GM12875 (cell line): ENCODE data around the gene MTCL1.

Experiments
- H3K4me3 ChIP-seq: one replicate; pipeline ENCODE4 v1.5.1; 2011; ENCODE audit warnings: low read depth, low read length, control low read depth
- TF ChIP-seq, protein P1 (sequence below): IDR thresholded peaks from 2 replicates; pipeline ENCODE4 v1.5.1; 2011; ENCODE audit warnings: low read depth, mild to moderate bottlenecking, control low read depth, inconsistent platforms, low read length, moderate library complexity, borderline replicate concordance; ENCODE audit not compliant: insufficient read depth

The MTCL1 gene

DNA sequence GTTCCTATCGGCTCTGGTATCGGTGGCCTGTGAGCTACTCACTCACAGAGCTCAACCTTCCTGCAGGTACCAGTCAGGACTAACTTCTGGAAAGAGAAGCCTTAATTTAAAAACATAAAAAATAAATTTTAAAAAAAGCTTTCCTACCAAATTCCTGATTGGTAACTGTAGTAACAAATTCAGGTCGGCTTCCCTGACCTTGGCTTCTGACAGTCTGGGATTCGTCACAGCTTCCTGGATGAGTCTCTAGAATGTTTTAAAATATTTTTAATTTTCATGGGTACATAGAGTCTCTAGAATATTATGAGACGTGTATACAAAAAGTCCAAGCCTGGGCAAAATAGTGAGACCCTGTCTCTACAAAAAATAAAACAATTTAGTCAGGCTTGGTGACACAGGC, 45.0 kb upstream of the MTCL1 start:
- no peak overlapping the region for H3K4me3 ChIP-seq
- TF ChIP-seq, protein P1, sequence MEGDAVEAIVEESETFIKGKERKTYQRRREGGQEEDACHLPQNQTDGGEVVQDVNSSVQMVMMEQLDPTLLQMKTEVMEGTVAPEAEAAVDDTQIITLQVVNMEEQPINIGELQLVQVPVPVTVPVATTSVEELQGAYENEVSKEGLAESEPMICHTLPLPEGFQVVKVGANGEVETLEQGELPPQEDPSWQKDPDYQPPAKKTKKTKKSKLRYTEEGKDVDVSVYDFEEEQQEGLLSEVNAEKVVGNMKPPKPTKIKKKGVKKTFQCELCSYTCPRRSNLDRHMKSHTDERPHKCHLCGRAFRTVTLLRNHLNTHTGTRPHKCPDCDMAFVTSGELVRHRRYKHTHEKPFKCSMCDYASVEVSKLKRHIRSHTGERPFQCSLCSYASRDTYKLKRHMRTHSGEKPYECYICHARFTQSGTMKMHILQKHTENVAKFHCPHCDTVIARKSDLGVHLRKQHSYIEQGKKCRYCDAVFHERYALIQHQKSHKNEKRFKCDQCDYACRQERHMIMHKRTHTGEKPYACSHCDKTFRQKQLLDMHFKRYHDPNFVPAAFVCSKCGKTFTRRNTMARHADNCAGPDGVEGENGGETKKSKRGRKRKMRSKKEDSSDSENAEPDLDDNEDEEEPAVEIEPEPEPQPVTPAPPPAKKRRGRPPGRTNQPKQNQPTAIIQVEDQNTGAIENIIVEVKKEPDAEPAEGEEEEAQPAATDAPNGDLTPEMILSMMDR: no peak

DNA sequence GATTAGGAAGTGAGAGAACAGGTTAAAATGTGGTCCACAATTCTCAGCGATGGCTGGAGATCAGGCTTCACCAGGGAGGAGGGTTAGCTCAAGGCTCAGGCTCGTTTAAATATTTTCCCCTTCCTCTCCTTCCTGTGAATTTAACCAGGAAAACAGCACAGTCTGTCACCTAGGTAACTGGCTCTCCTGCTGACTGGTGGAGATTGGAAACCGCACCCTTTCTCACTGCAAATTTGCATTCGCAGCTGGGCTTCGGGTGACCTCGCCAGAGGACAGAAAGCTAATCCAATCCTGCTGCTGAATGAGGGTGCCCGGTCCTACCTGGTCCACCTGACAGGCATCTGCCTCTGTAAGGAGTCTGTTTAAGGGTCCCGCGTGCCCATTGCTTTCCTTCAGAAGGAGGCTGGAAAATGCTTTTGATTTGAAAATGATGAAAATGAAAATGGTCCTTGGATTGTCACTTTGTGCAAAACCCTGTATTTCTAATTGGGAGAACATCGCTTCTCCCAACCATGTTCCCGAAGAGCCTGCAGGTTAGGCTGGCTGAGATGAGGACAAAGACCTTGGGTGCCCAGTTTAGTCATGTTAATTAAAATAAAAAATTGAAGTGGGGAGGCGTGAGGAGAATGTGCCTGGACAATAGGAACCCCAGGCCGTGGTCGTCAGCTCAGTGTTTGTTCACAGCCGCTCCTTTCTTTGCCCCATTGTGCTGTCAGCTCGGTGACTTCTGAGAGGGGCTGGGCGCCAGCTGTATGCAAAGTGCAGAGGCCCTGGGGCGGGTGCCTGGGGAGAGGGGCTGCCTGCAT, 43.4 kb upstream of the MTCL1 start:
- TF ChIP-seq, protein P1: no peak
- H3K4me3 ChIP-seq: no peak overlapping the region

DNA sequence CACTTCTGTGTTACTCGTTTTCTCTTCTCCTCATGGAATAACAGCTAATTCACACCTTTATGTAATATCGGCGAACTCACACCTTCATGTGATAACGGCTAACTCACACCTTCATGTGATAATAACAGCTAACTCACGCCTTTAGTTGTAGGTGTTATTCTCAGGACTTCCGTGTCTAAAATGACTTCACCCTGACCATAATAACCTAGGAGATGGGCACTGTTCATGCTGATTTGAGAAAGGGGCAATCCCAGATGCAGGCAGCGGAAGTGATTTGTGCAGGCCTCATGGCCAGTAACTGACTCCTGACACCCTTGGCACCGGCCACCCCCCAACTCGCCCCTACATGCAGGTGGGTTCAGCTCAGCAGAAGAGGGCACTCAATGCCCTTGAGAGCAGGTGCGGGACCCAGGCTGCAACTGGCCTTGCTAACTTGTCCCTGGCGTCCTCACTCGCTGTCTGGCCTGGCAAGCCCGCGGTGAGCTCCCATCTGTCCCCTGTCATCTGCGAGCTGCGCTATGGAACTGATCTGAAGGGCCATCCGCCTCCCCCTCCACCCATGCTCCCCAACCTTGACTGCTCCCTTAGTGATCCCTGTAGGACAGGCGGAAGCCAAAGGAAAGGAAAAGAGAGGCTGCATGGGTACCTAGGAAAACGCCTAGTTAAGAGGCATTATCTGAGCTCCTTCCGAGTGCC, 42.6 kb upstream of the MTCL1 start:
- TF ChIP-seq, protein P1: no peak
- H3K4me3 ChIP-seq: no peak overlapping the region

DNA sequence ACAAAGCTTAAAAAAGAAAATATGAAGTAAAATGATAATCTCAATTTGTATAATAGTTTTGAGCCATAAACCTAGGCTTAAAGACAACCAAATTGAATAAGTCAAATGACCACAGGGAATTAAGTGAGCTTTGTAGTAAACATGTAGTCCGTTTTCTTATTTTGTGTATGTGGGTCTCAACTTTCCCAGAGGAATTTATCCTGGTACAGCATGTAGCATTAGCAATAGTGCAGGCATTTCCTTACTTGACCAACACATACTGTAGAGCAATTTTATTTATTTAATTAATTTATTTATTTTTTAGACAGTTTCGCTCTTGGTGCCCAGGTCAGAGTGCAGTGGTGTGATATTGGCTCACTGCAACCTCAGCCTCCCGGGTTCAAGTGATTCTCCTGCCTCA, 37.5 kb upstream of the MTCL1 start:
- no peak overlapping the region for H3K4me3 ChIP-seq
- TF ChIP-seq, protein P1: no peak

DNA sequence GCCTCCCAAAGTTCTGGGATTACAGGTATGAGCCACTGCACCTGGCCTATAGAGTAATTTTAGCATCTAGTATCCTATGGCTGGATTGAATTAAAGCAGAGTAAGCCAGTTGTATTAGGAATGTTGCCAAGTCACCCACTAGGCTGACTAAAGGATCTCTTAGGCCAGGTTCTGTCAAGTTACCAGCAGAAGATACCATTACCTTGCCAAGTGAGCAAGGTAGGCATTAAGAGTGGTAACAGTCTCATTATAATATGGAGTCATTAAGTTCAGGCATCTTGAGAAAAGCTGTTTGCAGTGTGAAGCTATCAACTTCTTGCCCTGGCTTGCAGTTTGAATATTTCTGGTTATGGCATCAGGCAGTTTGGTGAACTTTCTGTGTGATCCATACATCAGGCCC, 37.0 kb upstream of the MTCL1 start:
- TF ChIP-seq, protein P1: no peak

DNA sequence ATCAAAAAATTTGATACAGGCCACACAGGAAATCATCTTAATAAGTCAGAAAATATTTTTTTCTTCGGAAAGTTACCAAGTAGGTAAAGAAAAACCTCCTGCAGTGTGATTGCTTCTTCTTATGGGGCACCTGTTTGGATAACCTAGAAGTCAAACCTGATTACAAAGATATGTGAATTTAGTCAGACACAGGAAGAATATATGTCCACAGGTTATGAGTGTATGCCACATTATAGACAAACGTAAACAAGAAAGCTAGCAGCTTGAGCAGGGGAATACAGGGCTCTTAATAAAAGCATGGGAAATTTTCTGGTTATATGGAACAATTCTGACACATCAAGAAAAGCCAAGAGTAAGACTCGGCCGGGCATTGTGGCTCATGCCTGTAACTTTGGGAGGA, 35.8 kb upstream of the MTCL1 start:
- no peak overlapping the region for H3K4me3 ChIP-seq
- TF ChIP-seq, protein P1: no peak

More for the DNA sequence above, 37.0 kb upstream of the MTCL1 start:
- H3K4me3 ChIP-seq: no peak overlapping the region
